GM10248 (cell line): ENCODE results near the gene FANCC.

Source experiments
- CTCF ChIA-PET: fragments of 300-600 bp; sonication (Branson Sonifier 250); formaldehyde crosslinking; extraction: SDS; loops from one replicate; lab custom pipeline; 2021; ENCODE audit warnings: antibody characterized with exemption; lab: Yijun Ruan, JAX
- POLR2A ChIA-PET: fragments of 350-650 bp; sonication (Branson Sonifier 250); formaldehyde crosslinking; extraction: SDS; loops from one replicate; lab custom pipeline; 2020; ENCODE audit warnings: antibody characterized with exemption; lab: Yijun Ruan, JAX
- DNase-seq: peaks from one replicate; pipeline ENCODE4 v3.0.0; 2012; ENCODE audit errors: extremely low spot score
- CTCF ChIP-seq: IDR thresholded peaks from 2 replicates; pipeline ENCODE4 v1.5.1; 2012; ENCODE audit warnings: mild to moderate bottlenecking, low read depth; ENCODE audit errors: extremely low read depth, missing control alignments, control extremely low read depth

Gene FANCC

GRCh38 chr9:95103281-95103771 lies 214.2 kb downstream of the FANCC start:
- POLR2A ChIA-PET = no interaction called here
- no peak for DNase-seq
- CTCF ChIA-PET = interaction anchor here (1.0 kb wide), 1 partner anchor 28 kb away, joined by 3 read pairs; no protein-coding TSS in a partner anchor
- TF ChIP-seq CTCF = no peak

- CTCF ChIA-PET = interaction anchor here (1.0 kb wide), 1 partner anchor 29 kb away, joined by 3 read pairs; no protein-coding TSS in a partner anchor
Measured at GRCh38 chr9:95102572-95102971, 214.9 kb downstream of the FANCC start.

GRCh38 chr9:95102001-95102433 lies 215.5 kb downstream of the FANCC start:
- no peak for DNase-seq

More at GRCh38 chr9:95102572-95102971, 214.9 kb downstream of the FANCC start:
- no peak for DNase-seq
- POLR2A ChIA-PET = no interaction called here
- TF ChIP-seq CTCF = no peak

GRCh38 chr9:95101326-95101725 lies 216.2 kb downstream of the FANCC start:
- POLR2A ChIA-PET = no interaction called here
- DNase-seq = no peak
- TF ChIP-seq CTCF = no peak
- CTCF ChIA-PET = interaction anchor here (1.1 to 1.4 kb wide), 3 partner anchors 12 to 30 kb away, joined by 3 to 6 read pairs (median 4); no protein-coding TSS in a partner anchor

More at GRCh38 chr9:95102001-95102433, 215.5 kb downstream of the FANCC start:
- ChIA-PET POLR2A (no interaction called here), CTCF (interaction anchor here (1.0 kb wide), 1 partner anchor 29 kb away, joined by 3 read pairs; no protein-coding TSS in a partner anchor)
- TF ChIP-seq CTCF = no peak

- no peak for TF ChIP-seq CTCF
- POLR2A ChIA-PET = no interaction called here
- CTCF ChIA-PET = interaction anchor here (0.8 to 1.9 kb wide), 4 partner anchors 10 to 31 kb away, joined by 3 to 7 read pairs (median 4); no protein-coding TSS in a partner anchor
- no peak for DNase-seq
Measured at GRCh38 chr9:95100071-95100627, 217.4 kb downstream of the FANCC start.

- TF ChIP-seq CTCF = no peak
- ChIA-PET POLR2A (no interaction called here), CTCF (interaction anchor here (0.8 to 1.9 kb wide), 4 partner anchors 11 to 32 kb away, joined by 3 to 7 read pairs (median 4); no protein-coding TSS in a partner anchor)
- no peak for DNase-seq
Measured at GRCh38 chr9:95099321-95100070, 218.0 kb downstream of the FANCC start.
